ENCODE measurements around the gene SWSAP1.

The SWSAP1 gene

GRCh38 chr19:11365557-11366117 is 8.8 kb upstream of the SWSAP1 start:
- Histone ChIP-seq H3K4me3 (ENCODE audit: low read length, poor library complexity, severe bottlenecking) (no peak overlapping the region), H2AFZ (ENCODE audit: low read length) (no peak overlapping the region), H3K79me2 (ENCODE audit: insufficient read depth, low read length) (no peaks in the 10 kb centered on the region), H3K9me2 (replicated peaks; ENCODE audit: low read depth, low read length) (no peaks in the 10 kb centered on the region), H3K9ac (ENCODE audit: low read depth, low read length, poor library complexity, severe bottlenecking) (no peak overlapping the region), H3K36me3 (ENCODE audit: insufficient read depth, low read length) (no peaks in the 10 kb centered on the region), H3K4me1 (ENCODE audit: insufficient read depth, low read length, poor library complexity, severe bottlenecking) (no peaks in the 10 kb centered on the region), H4K20me1 (ENCODE audit: insufficient read depth, low read length, poor library complexity, severe bottlenecking) (no peaks in the 10 kb centered on the region), H3K9me3 (ENCODE audit: insufficient read depth, low read depth, low read length) (no peaks in the 10 kb centered on the region), H3K4me2 (ENCODE audit: low read depth, low read length, poor library complexity, severe bottlenecking) (no peak overlapping the region), H3F3A (ENCODE audit: low read depth) (no peaks in the 10 kb centered on the region), H3K27me3 (ENCODE audit: insufficient read depth, low read length, poor library complexity, severe bottlenecking) (no peaks in the 10 kb centered on the region)
- TF ChIP-seq EZH2phosphoT487 (IDR thresholded peaks at IDR 0.05; ENCODE audit: borderline replicate concordance) (no peak), CTCF (conservative IDR thresholded peaks at IDR 0.05; ENCODE audit: low read length) (no peak)

GRCh38 chr19:11367528-11367927 is 6.9 kb upstream of the SWSAP1 start:
- H3K27me3 ChIP-seq (ENCODE audit: insufficient read depth, low read length, poor library complexity, severe bottlenecking) = no peaks in the 10 kb centered on the region
- no peaks in the 10 kb centered on the region for H3F3A ChIP-seq (ENCODE audit: low read depth)
- TF ChIP-seq CTCF (conservative IDR thresholded peaks at IDR 0.05; ENCODE audit: low read length) (no peak), EZH2phosphoT487 (IDR thresholded peaks at IDR 0.05; ENCODE audit: borderline replicate concordance) (no peak)
- H3K4me1 ChIP-seq (ENCODE audit: insufficient read depth, low read length, poor library complexity, severe bottlenecking) = no peaks in the 10 kb centered on the region
- no peak overlapping the region for H2AFZ ChIP-seq (ENCODE audit: low read length)
- H3K9me3 ChIP-seq (ENCODE audit: insufficient read depth, low read depth, low read length) = no peaks in the 10 kb centered on the region
- H3K9ac ChIP-seq (ENCODE audit: low read depth, low read length, poor library complexity, severe bottlenecking) = no peak overlapping the region
- H3K79me2 ChIP-seq (ENCODE audit: insufficient read depth, low read length) = no peaks in the 10 kb centered on the region
- no peak overlapping the region for H3K4me3 ChIP-seq (ENCODE audit: low read length, poor library complexity, severe bottlenecking)
- H3K9me2 ChIP-seq (replicated peaks; ENCODE audit: low read depth, low read length) = no peaks in the 10 kb centered on the region
- H3K36me3 ChIP-seq (ENCODE audit: insufficient read depth, low read length) = no peaks in the 10 kb centered on the region
- no peaks in the 10 kb centered on the region for H4K20me1 ChIP-seq (ENCODE audit: insufficient read depth, low read length, poor library complexity, severe bottlenecking)
- no peak overlapping the region for H3K4me2 ChIP-seq (ENCODE audit: low read depth, low read length, poor library complexity, severe bottlenecking)

GRCh38 chr19:11370744-11371143 is 3.7 kb upstream of the SWSAP1 start:
- TF ChIP-seq CTCF (conservative IDR thresholded peaks at IDR 0.05; ENCODE audit: low read length) = no peak
- no peak for TF ChIP-seq EZH2phosphoT487 (IDR thresholded peaks at IDR 0.05; ENCODE audit: borderline replicate concordance)
- H3K9me2 ChIP-seq (replicated peaks; ENCODE audit: low read depth, low read length) = no peaks in the 10 kb centered on the region
- H3K79me2 ChIP-seq (ENCODE audit: insufficient read depth, low read length) = peaks cover 8% of the 10 kb centered on the region; the same call in 1 of the 2 replicates
- no peak overlapping the region for H3K9ac ChIP-seq (ENCODE audit: low read depth, low read length, poor library complexity, severe bottlenecking)
- no peaks in the 10 kb centered on the region for H3F3A ChIP-seq (ENCODE audit: low read depth)
- peaks cover 5% of the 10 kb centered on the region for H4K20me1 ChIP-seq (ENCODE audit: insufficient read depth, low read length, poor library complexity, severe bottlenecking)
- H2AFZ ChIP-seq (ENCODE audit: low read length) = no peak overlapping the region
- no peak overlapping the region for H3K4me2 ChIP-seq (ENCODE audit: low read depth, low read length, poor library complexity, severe bottlenecking)
- H3K4me1 ChIP-seq (ENCODE audit: insufficient read depth, low read length, poor library complexity, severe bottlenecking) = peaks cover 11% of the 10 kb centered on the region
- H3K27me3 ChIP-seq (ENCODE audit: insufficient read depth, low read length, poor library complexity, severe bottlenecking) = no peaks in the 10 kb centered on the region
- H3K4me3 ChIP-seq (ENCODE audit: low read length, poor library complexity, severe bottlenecking) = no peak overlapping the region
- H3K36me3 ChIP-seq (ENCODE audit: insufficient read depth, low read length) = no peaks in the 10 kb centered on the region
- H3K9me3 ChIP-seq (ENCODE audit: insufficient read depth, low read depth, low read length) = no peaks in the 10 kb centered on the region

Measured in Loucy (cell line).